HCT116 (cell line): Measurements from ENCODE around the gene ARL2. TPM values are rescaled to one million over a fixed set of nuclear protein-coding genes. Genes with fewer than 3 reads are reported as not detected.

Source experiments
- ATAC-seq: fragments of 200-7000 bp; cut with Tn5 transposase; 2 replicates; pipeline ENCODE4 v1.9.1; 2020; ENCODE audit warnings: mild to moderate bottlenecking, moderate library complexity
- BruUV-seq: library from RNA; stranded (reverse); fragments of 400-500 nt; replicated peaks from 2 replicates; lab custom pipeline; 2021; lab: Mats Ljungman, UMichigan
- CTCF ChIA-PET: fragments of 300-600 bp; sonication (Branson Sonifier 250); formaldehyde crosslinking; loops from one replicate; lab custom pipeline; 2021; ENCODE audit warnings: antibody characterized with exemption; lab: Charles Lee
- POLR2A ChIA-PET: fragments of 300-600, 350-600 bp; sonication (Branson Sonifier 250); formaldehyde crosslinking; loops from one replicate; lab custom pipeline; 2021; ENCODE audit warnings: antibody characterized with exemption; lab: Charles Lee
- RAD21 ChIA-PET, 2 experiments: fragments of 300-600 bp; sonication (Branson Sonifier 250); formaldehyde crosslinking; loops; one replicate each; lab custom pipeline; 2023; ENCODE audit warnings: low total read pairs in 2 of 2; ENCODE audit not compliant: uncharacterized antibody in 2 of 2, unreplicated experiment in 2 of 2, low non-redundant PET in 1 of 2; lab: Charles Lee
- DNase-seq: peaks from one replicate; pipeline ENCODE4 v3.0.0-alpha.2; 2010; ENCODE audit warnings: low read depth, low spot score
- H2AFZ ChIP-seq: fragments of 200-600 bp; shearing (Covaris generic), sonication (generic); 2 replicates; pipeline ENCODE4 v1.6.1; 2017; ENCODE audit warnings: low read depth, mixed run types, mixed read lengths, antibody characterized with exemption, low read length; ENCODE audit not compliant: poor library complexity, severe bottlenecking
- H3K27ac ChIP-seq: 2 replicates; pipeline ENCODE4 v1.5.1; 2012; ENCODE audit warnings: low read depth, low read length
- H3K27me3 ChIP-seq: fragments of 200-600 bp; sonication (generic); 2 replicates; pipeline ENCODE4 v1.6.1; 2016; ENCODE audit warnings: mixed run types, low read length, mixed read lengths; ENCODE audit not compliant: insufficient read depth
- H3K36me3 ChIP-seq, 2 experiments: fragments of 200-500 bp in 1 of 2; fragments of 200-600 bp in 1 of 2; sonication (Bioruptor generic) in 1 of 2; sonication (generic) in 1 of 2; 2 replicates each; pipeline versions ENCODE4 v1.5.1 to v1.6.1; 2014 to 2016; ENCODE audit warnings: low read length in 2 of 2, inconsistent platforms in 1 of 2, mixed read lengths in 1 of 2, mixed run types in 1 of 2; ENCODE audit not compliant: insufficient read depth in 2 of 2, control insufficient read depth in 1 of 2
- H3K4me1 ChIP-seq, 2 experiments: fragments of 200-600 bp in 1 of 2; sonication (generic) in 1 of 2; 2 replicates each; pipeline versions ENCODE4 v1.5.1 to v1.6.1; 2012 to 2017; ENCODE audit warnings: low read length in 2 of 2, inconsistent platforms in 1 of 2, mild to moderate bottlenecking in 1 of 2, mixed read lengths in 1 of 2, mixed run types in 1 of 2, moderate library complexity in 1 of 2; ENCODE audit not compliant: insufficient read depth in 2 of 2, control insufficient read depth in 1 of 2
- H3K4me2 ChIP-seq: fragments of 200-600 bp; sonication (generic); 2 replicates; pipeline ENCODE4 v1.6.1; 2017; ENCODE audit warnings: mixed run types, low read length, mixed read lengths
- H3K4me3 ChIP-seq, 2 experiments: fragments of 200-600 bp in 1 of 2; sonication (generic) in 1 of 2; replicated peaks in 1 of 2; 2 replicates each; pipeline ENCODE4 v1.5.1; 2011 to 2016; ENCODE audit warnings: low read length in 2 of 2, control low read depth in 1 of 2, low read depth in 1 of 2, mild to moderate bottlenecking in 1 of 2, mixed read lengths in 1 of 2, mixed run types in 1 of 2
- H3K79me2 ChIP-seq: fragments of 200-600 bp; sonication (generic); 2 replicates; pipeline ENCODE4 v1.6.1; 2017; ENCODE audit warnings: mild to moderate bottlenecking, mixed run types, low read length, moderate library complexity, mixed read lengths; ENCODE audit not compliant: insufficient read depth
- H3K9ac ChIP-seq: fragments of 200-600 bp; sonication (generic); 2 replicates; pipeline ENCODE4 v1.6.1; 2016; ENCODE audit warnings: low read length, mixed read lengths
- H3K9me2 ChIP-seq: fragments of 200-600 bp; sonication (generic), shearing (Covaris generic); 2 replicates; pipeline ENCODE4 v1.6.1; 2017; ENCODE audit warnings: mixed run types, mild to moderate bottlenecking, moderate library complexity; ENCODE audit not compliant: insufficient read depth
- H3K9me3 ChIP-seq, 2 experiments: fragments of 200-500 bp in 1 of 2; fragments of 200-600 bp in 1 of 2; sonication (Bioruptor generic) in 1 of 2; sonication (generic) in 1 of 2; 2 replicates each; pipeline ENCODE4 v1.6.1; 2014 to 2017; ENCODE audit warnings: low read length in 2 of 2, mixed read lengths in 2 of 2, inconsistent platforms in 1 of 2, low read depth in 1 of 2, mild to moderate bottlenecking in 1 of 2, mixed run types in 1 of 2, moderate library complexity in 1 of 2; ENCODE audit not compliant: control insufficient read depth in 1 of 2, insufficient read depth in 1 of 2
- H4K20me1 ChIP-seq: fragments of 200-600 bp; sonication (generic), shearing (Covaris generic); 2 replicates; pipeline ENCODE4 v1.6.1; 2017; ENCODE audit warnings: mixed run types, mild to moderate bottlenecking, moderate library complexity; ENCODE audit not compliant: insufficient read depth
- CBX3 ChIP-seq: IDR thresholded peaks from 2 replicates; pipeline ENCODE4 v1.6.1; 2012; ENCODE audit warnings: low read depth
- CEBPB ChIP-seq: IDR thresholded peaks from 2 replicates; pipeline ENCODE4 v1.6.1; 2012; ENCODE audit warnings: low read depth
- EGR1 ChIP-seq: IDR thresholded peaks from 2 replicates; pipeline ENCODE4 v1.6.1; 2012; ENCODE audit warnings: low read depth
- ELF1 ChIP-seq: IDR thresholded peaks from 2 replicates; pipeline ENCODE4 v1.6.1; 2012; ENCODE audit warnings: low read depth, borderline replicate concordance
- POLR2A ChIP-seq: IDR thresholded peaks from 2 replicates; pipeline ENCODE4 v1.7.0; 2011; ENCODE audit warnings: borderline replicate concordance; ENCODE audit not compliant: insufficient read depth, insufficient read length; ENCODE audit errors: extremely low read depth
- POLR2AphosphoS5 ChIP-seq: IDR thresholded peaks from 2 replicates; pipeline ENCODE4 v1.6.1; 2011; ENCODE audit warnings: mild to moderate bottlenecking, low read depth, low read length, moderate library complexity
- RAD21 ChIP-seq: IDR thresholded peaks from 2 replicates; pipeline ENCODE4 v1.6.1; 2012; ENCODE audit warnings: low read depth, mild to moderate bottlenecking
- SRF ChIP-seq: IDR thresholded peaks from 2 replicates; pipeline ENCODE4 v1.6.1; 2012; ENCODE audit warnings: low read depth
- TCF7L2 ChIP-seq: IDR thresholded peaks from 2 replicates; pipeline ENCODE4 v1.7.0; 2011; ENCODE audit warnings: borderline replicate concordance, inconsistent platforms; ENCODE audit not compliant: insufficient read depth, insufficient read length; ENCODE audit errors: extremely low read depth
- YY1 ChIP-seq: IDR thresholded peaks from 2 replicates; pipeline ENCODE4 v1.6.1; 2011; ENCODE audit warnings: low read length, low read depth, moderate library complexity, mild to moderate bottlenecking; ENCODE audit not compliant: insufficient replicate concordance; ENCODE audit errors: extremely low read depth
- intact Hi-C: fragments of 100-400 bp; cut with micrococcal nuclease; formaldehyde crosslinking; loops from 2 replicates; pipeline ENCODE4 v1.10.0; 2022
- total RNA-seq: library from RNA; stranded (reverse); gene quantifications from one replicate; pipeline ENCODE4 v1.2.1, GENCODE V29; 2021; ENCODE audit not compliant: unreplicated experiment
- TF ChIP-seq, protein P1 (sequence below): IDR thresholded peaks from 2 replicates; pipeline ENCODE4 v1.6.1; 2012
- TF ChIP-seq, protein P2 (sequence below): IDR thresholded peaks from 2 replicates; pipeline ENCODE4 v1.6.1; 2012
- TF ChIP-seq, protein P3 (sequence below): IDR thresholded peaks from 2 replicates; pipeline ENCODE4 v1.6.1; 2012; ENCODE audit warnings: low read depth

ARL2 gene
- total RNA-seq, 1 experiment from 2014 or later, result 68.7 TPM

DNA sequence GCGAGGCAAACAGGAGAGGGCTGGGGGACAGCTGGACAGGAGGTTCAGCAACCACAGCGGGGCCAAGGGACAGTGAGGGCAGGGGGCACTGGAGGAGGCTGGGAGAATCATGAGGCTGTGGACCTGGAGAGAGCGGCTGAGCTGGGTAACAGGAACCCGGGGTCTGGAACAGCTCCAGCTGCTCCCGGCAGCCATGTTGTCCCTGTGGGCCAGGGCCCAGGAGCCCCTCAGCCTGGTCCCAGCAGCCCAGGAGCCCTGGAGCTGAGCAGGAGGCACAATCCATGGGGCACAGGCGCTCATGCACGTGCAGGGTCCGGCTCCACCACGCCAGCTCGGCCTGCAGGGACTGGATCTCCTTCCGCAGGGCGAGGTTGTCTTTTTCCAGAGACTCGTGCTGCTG lies 24.5 kb upstream of the ARL2 start:
- H3K4me3 ChIP-seq, result no peak overlapping the region
- H3K4me1 ChIP-seq, result peaks cover 3 to 13% of the 10 kb centered on the region in 2 experiments; a peak in 3 of 4 replicates
- intact Hi-C loops, result no loop called here
- ChIA-PET CTCF (no interaction called here), RAD21 (no interaction called here), POLR2A (interaction anchor here (0.5 kb wide), 1 partner anchor 1168 kb away, joined by 3 read pairs; no protein-coding TSS in a partner anchor)
- BruUV-seq, result no TSS peak
- H3K27me3 ChIP-seq, result no peaks in the 10 kb centered on the region
- no peaks in the 10 kb centered on the region for H3K9me3 ChIP-seq
- no peak overlapping the region for H3K4me2 ChIP-seq
- DNase-seq (no peak), ATAC-seq (no peak)
- TF ChIP-seq POLR2AphosphoS5 (no peak), RAD21 (no peak), CBX3 (no peak), EGR1 (no peak), CEBPB (no peak), ELF1 (no peak), TCF7L2 (no peak), POLR2A (no peak), YY1 (no peak)
- TF ChIP-seq, protein P1, sequence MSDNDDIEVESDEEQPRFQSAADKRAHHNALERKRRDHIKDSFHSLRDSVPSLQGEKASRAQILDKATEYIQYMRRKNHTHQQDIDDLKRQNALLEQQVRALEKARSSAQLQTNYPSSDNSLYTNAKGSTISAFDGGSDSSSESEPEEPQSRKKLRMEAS, result no peak
- H3K36me3 ChIP-seq, result no peaks in the 10 kb centered on the region
- H3K9ac ChIP-seq, result no peak overlapping the region
- no peaks in the 10 kb centered on the region for H3K9me2 ChIP-seq
- H2AFZ ChIP-seq, result no peak overlapping the region
- no peaks in the 10 kb centered on the region for H4K20me1 ChIP-seq
- H3K79me2 ChIP-seq, result no peaks in the 10 kb centered on the region
- H3K27ac ChIP-seq, result no peak overlapping the region

DNA sequence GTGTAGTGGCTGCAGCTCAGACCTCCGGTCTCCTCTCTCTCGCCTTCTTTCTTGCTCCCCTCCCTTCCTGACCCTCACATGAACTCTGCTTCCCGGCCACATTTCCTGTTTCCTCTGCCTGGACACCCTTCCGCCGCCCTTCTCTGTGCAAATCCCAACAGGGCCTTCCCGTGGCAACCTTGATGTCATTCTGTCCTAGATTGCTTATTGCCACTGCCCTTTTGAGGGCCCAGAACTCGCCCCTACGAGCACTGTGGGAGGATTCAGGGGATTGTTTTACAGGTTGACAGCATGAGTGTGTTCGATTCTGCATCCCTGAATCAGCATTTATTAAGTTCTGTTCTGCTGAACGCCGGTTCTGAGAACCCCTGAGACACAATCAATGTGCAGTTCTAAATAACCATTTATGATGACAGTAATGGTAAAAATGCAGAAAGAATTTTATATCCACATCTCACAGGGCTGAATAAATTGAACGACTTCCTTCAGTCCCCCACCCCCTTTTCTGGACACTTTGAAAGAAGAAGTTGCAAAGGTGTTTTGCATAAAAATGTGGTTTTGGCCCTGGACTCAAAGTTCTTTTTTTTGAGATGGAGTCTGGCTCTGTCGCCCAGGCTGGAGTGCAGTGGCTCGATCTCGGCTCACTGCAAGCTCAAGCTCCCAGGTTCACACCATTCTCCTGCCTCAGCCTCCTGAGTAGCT lies 23.6 kb upstream of the ARL2 start:
- Histone ChIP-seq H3K4me3 (no peak overlapping the region), H3K4me2 (peak overlapping the region; percentile 47), H3K79me2 (no peaks in the 10 kb centered on the region), H3K27me3 (no peaks in the 10 kb centered on the region), H3K27ac (no peak overlapping the region), H3K4me1 (peaks cover 3 to 15% of the 10 kb centered on the region in 2 experiments; a peak in 3 of 4 replicates), H2AFZ (no peak overlapping the region), H3K9me3 (no peaks in the 10 kb centered on the region), H3K9me2 (no peaks in the 10 kb centered on the region), H3K36me3 (no peaks in the 10 kb centered on the region), H4K20me1 (no peaks in the 10 kb centered on the region), H3K9ac (0 out of 2 replicates have a peak overlapping the region, but pooled peaks have one; percentile 12)
- ChIA-PET RAD21 (no interaction called here), CTCF (no interaction called here), POLR2A (no interaction called here)
- TF ChIP-seq, protein P2, sequence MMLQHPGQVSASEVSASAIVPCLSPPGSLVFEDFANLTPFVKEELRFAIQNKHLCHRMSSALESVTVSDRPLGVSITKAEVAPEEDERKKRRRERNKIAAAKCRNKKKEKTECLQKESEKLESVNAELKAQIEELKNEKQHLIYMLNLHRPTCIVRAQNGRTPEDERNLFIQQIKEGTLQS, result no peak
- TF ChIP-seq, protein P3, sequence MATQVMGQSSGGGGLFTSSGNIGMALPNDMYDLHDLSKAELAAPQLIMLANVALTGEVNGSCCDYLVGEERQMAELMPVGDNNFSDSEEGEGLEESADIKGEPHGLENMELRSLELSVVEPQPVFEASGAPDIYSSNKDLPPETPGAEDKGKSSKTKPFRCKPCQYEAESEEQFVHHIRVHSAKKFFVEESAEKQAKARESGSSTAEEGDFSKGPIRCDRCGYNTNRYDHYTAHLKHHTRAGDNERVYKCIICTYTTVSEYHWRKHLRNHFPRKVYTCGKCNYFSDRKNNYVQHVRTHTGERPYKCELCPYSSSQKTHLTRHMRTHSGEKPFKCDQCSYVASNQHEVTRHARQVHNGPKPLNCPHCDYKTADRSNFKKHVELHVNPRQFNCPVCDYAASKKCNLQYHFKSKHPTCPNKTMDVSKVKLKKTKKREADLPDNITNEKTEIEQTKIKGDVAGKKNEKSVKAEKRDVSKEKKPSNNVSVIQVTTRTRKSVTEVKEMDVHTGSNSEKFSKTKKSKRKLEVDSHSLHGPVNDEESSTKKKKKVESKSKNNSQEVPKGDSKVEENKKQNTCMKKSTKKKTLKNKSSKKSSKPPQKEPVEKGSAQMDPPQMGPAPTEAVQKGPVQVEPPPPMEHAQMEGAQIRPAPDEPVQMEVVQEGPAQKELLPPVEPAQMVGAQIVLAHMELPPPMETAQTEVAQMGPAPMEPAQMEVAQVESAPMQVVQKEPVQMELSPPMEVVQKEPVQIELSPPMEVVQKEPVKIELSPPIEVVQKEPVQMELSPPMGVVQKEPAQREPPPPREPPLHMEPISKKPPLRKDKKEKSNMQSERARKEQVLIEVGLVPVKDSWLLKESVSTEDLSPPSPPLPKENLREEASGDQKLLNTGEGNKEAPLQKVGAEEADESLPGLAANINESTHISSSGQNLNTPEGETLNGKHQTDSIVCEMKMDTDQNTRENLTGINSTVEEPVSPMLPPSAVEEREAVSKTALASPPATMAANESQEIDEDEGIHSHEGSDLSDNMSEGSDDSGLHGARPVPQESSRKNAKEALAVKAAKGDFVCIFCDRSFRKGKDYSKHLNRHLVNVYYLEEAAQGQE, result no peak
- no peak for TF ChIP-seq YY1
- TF ChIP-seq RAD21, result no peak
- TF ChIP-seq SRF, result no peak
- DNase-seq (no peak), ATAC-seq (no peak)
- BruUV-seq, result no TSS peak
- intact Hi-C loops, result no loop called here
